ENCODE measurements around the gene CFAP77.

The CFAP77 gene

DNA sequence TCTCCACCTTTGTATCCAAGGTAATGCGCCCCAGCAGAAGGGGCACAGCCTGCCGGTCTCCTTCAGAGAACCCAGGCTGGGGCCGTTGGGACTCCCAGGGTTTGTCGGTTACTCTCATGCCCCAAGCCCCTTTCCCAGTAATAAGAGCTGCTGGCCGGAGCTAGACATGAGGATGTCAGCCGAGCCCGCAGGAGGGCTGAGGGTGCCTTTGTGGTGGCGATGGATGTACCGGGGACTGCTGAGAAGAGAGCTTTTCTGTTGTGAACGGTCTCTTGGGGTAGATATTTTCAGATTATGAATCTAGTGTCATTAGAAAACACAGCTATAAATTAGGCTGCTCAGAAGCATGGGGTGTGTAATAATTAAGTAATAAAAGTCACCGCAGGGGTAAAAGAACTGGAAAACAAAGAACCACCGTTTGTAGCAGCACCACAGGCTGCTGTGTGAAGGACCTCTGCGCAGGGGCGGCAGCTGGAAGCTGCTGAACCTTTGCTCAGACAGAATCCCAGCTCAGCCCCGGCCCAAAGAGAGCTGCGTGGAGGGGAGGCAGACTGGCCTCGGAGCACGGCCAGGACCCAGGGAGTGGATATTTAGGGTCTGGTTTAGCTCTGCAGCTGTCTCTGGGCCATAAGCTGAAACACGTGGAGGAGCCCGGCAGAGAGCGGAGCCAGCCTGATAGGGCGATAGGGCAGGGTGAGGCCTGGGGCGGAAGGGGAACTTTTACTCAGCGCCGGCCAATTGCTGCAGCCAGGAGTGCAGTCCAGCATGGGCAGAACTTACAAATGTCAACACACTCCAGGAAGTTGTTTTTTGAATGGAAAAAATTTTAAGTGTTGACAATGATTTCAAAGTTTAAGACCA, 121.9 kb downstream of the CFAP77 start:
- TF ChIP-seq, protein P1, sequence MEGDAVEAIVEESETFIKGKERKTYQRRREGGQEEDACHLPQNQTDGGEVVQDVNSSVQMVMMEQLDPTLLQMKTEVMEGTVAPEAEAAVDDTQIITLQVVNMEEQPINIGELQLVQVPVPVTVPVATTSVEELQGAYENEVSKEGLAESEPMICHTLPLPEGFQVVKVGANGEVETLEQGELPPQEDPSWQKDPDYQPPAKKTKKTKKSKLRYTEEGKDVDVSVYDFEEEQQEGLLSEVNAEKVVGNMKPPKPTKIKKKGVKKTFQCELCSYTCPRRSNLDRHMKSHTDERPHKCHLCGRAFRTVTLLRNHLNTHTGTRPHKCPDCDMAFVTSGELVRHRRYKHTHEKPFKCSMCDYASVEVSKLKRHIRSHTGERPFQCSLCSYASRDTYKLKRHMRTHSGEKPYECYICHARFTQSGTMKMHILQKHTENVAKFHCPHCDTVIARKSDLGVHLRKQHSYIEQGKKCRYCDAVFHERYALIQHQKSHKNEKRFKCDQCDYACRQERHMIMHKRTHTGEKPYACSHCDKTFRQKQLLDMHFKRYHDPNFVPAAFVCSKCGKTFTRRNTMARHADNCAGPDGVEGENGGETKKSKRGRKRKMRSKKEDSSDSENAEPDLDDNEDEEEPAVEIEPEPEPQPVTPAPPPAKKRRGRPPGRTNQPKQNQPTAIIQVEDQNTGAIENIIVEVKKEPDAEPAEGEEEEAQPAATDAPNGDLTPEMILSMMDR (IDR thresholded peaks at IDR 0.05; ENCODE audit: extremely low read depth, missing control alignments): no peak
- DNase-seq (ENCODE audit: low spot score): no peak

DNA sequence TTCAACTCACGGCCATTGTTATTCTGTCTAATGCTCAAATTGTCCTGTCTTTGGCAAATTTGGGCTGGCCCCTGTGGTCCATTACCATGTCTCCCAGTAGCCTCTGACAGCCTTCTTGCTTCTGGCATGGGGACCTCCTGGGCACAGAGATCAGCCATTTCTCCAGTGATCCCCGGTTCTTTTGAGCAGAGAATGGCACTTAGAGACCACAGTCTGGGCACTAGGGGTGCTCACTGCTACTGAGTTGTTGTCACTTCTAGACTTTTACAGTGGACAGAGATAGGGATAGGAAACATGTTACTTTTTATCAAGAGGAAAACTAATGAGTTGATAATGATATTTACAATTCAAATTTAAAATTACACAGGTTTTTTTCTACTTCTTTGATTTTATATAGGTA, 124.8 kb downstream of the CFAP77 start:
- TF ChIP-seq, protein P1 (IDR thresholded peaks at IDR 0.05; ENCODE audit: extremely low read depth, missing control alignments): no peak
- no peak for DNase-seq (ENCODE audit: low spot score)

DNA sequence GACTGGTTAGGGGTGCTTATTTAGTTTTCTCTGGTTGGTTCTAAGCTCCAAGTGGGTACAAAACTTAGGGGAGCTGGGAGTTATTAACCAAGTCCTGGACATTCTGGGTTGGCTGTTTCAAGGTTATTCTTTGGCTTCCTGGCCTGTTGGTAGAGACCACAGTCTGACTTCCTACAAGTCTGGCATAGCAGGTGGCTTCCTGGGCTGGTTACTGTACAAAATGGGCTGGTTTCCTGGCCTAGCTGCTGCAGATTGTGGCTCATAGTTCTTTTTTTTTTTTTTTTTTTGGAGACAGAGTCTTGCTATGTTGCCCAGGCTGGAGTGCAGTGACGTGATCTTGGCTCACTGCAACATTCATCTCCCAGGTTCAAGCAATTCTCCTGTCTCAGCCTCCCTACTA, 126.1 kb downstream of the CFAP77 start:
- no peak for DNase-seq (ENCODE audit: low spot score)
- TF ChIP-seq, protein P1 (IDR thresholded peaks at IDR 0.05; ENCODE audit: extremely low read depth, missing control alignments): no peak

GRCh38 chr9:132537352-132537751, 127.3 kb downstream of the CFAP77 start:
- no peak for DNase-seq (ENCODE audit: low spot score)
- TF ChIP-seq, protein P1 (IDR thresholded peaks at IDR 0.05; ENCODE audit: extremely low read depth, missing control alignments): no peak

DNA sequence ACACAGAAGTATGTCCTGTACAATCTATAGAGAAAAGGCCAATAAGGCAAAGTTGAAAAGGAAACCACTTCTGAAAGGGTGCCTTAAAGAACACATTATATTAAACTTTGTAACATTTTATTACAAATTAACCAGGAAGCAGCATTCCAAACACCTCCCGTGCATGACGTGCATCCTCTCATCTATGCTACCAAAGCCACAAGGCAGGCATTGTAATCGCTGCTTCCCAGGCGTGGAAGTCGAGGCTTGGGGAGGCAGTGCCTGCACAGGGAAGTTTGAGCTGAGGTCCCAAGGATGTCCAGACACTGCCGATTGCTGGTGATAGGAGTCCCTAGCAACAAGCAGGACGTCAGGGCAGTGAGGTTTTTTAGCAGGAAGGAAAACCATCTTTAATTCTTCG, 128.1 kb downstream of the CFAP77 start:
- TF ChIP-seq, protein P1 (IDR thresholded peaks at IDR 0.05; ENCODE audit: extremely low read depth, missing control alignments): no peak
- no peak for DNase-seq (ENCODE audit: low spot score)

- DNase-seq (ENCODE audit: low spot score): no peak
- TF ChIP-seq, protein P1 (IDR thresholded peaks at IDR 0.05; ENCODE audit: extremely low read depth, missing control alignments): no peak
These were observed 129.1 kb downstream of the CFAP77 start for GRCh38 chr9:132539096-132539495.

DNA sequence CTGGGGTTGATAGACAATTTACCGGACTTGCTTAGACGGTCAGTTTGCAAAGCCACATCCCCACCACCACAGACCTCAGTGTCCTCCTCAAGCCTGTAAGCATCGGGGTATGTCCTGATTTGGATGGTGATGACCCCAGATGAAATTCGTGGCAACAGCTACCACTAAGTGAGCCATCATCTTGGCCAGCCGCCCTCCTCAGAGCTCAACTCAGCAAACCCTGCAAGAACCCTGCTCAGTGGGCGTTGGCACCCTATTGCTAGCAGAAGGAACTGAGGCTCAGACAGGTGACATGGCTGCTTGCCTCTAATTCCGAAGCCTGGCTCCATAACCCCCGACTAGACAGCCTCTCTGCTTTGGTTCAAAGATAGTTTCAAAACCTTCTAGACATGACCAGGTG, 131.0 kb downstream of the CFAP77 start:
- TF ChIP-seq, protein P1 (IDR thresholded peaks at IDR 0.05; ENCODE audit: extremely low read depth, missing control alignments): no peak
- DNase-seq (ENCODE audit: low spot score): no peak
